HG02938 (cell line): Measurements from ENCODE around the gene SLC29A1.
"Not testable (repeated sequence)": the region's sequence is repeated elsewhere in the genome, so short reads cannot be mapped to it uniquely, and the experiment has no call there.

Source experiments
- ATAC-seq: cut with Tn5 transposase; IDR thresholded peaks from one replicate; pipeline ENCODE4 v1.9.1; 2021; ENCODE audit warnings: mild to moderate bottlenecking, moderate library complexity; ENCODE audit not compliant: unreplicated experiment

The SLC29A1 gene

DNA sequence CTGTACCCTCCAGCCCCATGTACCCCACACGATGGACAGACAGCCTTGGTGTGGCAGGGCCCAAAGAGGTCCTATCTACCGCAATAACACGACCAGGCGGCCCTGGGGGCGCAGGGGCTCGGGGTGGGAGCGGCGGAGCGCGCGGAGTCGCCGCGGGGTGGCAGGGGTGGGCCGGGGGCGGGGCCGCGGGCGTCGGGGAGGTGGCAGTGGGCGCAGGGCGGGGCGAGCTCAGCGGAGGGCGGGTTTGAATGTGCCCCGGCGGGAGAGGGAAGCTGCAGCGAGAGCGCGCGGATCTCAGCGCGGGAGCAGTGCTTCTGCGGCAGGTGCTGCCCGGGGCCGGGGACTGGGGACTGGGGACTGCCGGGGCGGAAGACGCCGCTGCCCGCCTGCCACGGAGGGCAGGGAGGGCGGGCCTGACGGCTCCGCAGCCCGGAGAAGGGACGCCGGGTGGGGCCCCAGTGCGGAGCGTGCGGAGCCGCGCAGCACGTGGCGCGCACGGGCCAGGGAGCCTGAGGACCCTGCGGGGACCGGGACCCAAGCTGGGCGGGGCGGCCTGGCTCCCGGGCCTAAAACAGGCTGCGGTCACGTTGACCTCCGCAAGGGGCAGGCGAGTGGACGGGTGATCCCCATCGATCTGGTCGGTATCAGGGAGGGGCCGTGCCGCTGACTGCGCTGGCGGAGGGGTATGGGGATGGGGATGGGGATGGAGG is at the start of gene SLC29A1:
Gene SLC29A1 (plus strand): TSS at position 277 of the 710 bp plus-strand sequence. CDS start 3,719 bp downstream, outside the sequence.
- ATAC-seq = peak; percentile 32

DNA sequence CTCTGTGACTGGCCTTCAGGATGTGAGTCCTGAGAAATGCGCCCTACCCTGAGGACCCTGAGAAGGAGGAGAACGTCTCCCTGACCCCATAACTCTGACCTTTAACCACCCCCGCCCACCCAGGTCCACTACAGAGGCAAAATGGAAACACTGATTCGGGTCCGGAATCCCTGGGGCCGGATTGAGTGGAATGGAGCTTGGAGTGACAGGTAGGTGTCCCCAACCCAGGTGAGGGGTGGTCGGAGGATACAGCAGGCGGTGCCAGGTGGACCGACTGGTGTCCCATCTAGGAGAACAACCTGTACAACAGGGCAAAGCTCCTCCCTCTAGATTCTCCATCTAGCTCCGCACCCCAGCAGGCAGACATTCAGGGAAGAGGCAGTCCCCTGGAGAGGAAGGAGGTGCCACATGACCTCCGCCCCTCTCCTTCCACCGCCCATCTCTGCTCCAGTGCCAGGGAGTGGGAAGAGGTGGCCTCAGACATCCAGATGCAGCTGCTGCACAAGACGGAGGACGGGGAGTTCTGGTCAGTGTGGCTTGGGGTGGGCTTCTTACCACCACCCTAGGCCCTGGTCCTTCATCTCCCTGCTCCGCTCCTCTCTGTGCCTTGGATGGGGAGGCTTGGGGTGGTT is 47.1 kb upstream of the SLC29A1 start:
- ATAC-seq = no peak

DNA sequence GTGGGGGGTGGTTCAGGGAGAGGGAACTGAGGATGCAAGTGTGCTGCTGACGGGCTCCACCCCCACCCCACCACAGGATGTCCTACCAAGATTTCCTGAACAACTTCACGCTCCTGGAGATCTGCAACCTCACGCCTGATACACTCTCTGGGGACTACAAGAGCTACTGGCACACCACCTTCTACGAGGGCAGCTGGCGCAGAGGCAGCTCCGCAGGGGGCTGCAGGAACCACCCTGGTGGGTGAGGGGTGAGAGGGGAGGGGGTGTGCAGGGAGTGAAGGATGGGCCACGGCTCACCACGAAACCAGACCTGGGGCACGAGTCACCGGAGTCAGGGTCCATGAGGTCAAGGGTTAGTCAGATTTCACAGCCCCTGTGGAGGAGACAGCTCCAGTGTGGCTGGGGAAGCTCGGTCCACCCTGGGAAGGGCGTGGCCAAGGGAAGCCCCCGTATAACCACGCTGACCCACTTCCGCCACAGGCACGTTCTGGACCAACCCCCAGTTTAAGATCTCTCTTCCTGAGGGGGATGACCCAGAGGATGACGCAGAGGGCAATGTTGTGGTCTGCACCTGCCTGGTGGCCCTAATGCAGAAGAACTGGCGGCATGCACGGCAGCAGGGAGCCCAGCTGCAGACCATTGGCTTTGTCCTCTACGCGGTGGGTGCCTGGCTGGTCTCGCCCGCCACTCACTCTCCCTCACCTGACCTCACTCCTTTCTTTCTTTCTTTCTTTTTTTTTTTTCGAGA is 46.5 kb upstream of the SLC29A1 start:
- ATAC-seq = no peak

DNA sequence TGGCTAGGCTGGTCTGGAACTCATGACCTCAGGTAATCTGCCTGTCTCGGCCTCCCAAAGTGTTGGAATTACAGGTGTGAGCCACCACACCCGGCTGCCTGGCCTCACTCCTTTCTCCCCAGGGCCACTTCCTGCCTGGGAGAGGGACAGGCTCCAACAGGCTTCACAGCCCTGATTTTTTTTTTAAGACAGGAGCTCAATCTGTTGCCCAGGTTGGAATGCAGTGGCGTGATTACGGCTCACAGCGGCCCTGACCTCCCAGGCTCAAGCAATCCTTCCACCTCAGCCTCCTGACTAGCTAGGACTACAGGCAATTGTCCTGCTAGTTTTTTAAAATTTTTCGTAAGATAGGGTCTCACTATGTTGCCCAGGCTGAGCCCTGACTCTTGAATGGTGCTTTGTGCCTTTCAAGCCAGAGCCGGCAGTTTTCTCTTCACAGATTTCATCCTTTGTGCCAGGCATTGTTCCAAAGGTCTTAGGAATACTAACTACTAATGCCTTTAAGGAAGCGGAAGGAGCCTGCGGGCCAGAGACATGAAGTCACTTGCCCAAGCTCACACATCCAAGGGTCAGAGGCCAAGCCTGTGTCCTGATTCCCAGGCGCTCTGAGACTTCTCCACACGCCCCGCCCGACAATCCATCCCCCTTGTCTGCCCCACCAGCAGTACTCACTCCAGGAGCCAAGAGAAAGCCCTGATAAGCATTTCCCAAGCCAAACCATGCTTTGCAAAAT is 45.5 kb upstream of the SLC29A1 start:
- no peak for ATAC-seq

DNA sequence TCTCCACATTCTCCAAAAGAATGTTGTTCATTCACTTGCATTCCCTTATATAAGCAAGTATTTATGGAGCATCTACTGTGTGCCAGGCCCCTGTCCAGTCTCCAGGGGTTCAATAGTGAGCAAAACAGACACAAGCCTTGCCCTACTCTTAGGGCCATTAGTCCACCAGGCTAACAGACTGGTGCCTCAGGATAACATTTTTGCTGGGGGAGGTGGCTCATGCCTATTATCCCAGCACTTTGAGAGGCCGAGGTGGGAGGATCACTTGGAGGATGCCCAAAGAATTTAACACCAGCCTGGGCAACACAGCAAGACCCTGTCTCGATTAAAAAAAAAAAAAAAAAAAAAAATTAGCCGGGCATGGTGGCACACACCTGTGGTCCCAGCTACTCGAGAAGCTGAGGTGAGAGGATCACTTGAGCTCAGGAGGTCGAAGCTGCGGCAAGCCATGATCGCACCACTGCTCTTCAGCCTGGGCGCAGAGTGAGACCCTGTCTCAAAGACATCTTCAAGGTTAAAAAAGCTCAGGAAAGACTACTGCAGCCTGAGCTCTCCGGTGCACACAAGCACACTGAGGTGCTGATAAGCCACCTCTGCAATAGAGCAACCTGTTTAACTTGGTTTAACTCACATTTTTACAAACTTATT is 44.8 kb upstream of the SLC29A1 start:
- no peak for ATAC-seq

DNA sequence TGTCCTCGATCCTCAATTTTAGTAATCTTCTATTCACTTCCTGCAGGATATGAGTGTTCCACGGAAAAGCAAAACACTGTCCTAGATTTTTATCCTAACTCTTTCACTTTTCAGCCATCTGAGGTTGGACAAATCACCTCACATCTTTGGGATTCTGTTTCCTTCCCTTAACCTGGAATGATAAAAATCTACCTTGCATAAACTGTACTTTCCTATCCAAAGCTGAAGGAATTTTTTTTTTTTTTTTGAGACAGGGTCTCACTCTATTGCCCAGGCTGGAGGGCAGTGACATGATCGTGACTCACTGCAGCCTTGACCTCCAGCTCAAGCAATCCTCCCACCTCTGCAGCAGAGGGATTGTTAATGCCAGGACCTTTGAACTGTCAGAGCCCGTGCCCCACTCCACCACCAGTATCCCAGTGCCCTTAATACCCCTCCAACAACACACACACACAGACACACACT is 44.3 kb upstream of the SLC29A1 start:
- no peak for ATAC-seq

DNA sequence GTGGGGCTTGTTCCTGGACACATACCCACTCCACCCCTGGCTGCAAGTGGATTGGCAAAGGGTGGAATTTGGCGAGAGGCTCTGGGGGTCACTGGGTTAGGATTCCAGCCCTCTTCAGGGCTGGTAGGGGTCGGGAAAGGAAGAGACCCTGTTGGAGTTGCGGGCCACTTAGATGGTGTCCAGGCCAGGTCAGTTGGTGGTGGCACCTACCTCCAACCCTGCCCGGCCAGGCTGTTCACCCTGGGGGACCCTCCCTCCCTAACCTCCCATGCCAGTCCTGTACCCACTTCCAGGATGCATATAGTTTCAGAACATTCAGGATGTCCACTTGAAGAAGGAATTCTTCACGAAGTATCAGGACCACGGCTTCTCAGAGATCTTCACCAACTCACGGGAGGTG is 43.7 kb upstream of the SLC29A1 start:
- no peak for ATAC-seq

DNA sequence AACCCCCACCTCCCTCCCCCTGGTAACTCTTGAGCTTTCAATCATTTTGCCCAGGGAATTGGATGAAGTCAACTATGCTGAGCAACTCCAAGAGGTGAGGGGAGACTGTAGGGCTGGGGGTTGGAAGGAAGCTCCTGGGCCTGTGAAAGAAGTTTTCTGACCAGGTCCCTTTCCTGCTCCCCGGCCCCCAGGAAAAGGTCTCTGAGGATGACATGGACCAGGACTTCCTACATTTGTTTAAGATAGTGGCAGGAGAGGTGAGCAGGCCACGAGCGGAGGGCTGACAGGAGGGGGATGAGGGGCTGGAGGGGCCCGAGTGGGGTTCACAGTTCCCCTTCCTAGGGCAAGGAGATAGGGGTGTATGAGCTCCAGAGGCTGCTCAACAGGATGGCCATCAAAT is 43.0 kb upstream of the SLC29A1 start:
- no peak for ATAC-seq

DNA sequence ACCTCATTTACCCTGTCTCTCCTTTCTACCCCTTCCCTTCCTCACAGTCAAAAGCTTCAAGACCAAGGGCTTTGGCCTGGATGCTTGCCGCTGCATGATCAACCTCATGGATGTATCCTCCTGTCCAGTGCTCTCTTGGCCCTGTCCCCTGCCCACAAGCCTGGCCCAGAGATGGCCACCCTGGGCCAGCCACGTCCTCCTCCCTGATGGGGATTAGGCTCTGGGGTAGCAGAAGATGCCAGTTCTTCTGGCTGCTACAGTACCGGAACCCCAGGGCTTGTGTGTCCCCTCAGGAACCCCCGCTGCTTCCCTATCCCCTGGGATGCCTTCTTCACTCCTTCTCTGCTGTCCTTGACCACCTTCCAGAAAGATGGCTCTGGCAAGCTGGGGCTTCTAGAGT is 42.5 kb upstream of the SLC29A1 start:
- ATAC-seq = no peak

DNA sequence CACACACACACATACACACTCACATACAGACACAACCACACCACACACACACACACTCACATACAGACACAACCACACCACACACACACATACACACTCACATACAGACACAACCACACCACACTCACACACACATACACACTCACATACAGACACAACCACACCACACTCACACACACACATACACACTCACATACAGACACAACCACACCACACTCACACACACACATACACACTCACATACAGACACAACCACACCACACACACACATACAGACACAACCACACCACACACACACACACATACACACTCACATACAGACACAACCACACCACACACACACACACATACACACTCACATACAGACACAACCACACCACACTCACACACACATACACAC is 41.6 kb upstream of the SLC29A1 start:
- not testable (repeated sequence) for ATAC-seq

DNA sequence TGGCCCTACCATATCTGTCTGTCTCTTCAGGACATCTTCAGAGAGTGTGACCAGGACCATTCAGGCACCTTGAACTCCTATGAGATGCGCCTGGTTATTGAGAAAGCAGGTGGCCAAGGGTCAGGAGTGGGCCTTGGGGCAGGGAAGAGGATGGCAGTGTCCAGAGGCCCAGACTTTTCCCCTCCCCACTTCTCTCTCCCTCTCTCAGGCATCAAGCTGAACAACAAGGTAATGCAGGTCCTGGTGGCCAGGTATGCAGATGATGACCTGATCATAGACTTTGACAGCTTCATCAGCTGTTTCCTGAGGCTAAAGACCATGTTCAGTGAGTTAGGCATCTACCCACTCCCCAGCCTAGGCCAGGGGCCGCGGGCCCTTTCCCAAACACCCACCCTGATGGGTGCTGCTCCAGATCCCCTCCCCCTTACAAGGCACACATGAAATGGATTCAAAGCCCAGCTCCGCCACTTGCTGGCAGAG is 40.4 kb upstream of the SLC29A1 start:
- no peak for ATAC-seq

DNA sequence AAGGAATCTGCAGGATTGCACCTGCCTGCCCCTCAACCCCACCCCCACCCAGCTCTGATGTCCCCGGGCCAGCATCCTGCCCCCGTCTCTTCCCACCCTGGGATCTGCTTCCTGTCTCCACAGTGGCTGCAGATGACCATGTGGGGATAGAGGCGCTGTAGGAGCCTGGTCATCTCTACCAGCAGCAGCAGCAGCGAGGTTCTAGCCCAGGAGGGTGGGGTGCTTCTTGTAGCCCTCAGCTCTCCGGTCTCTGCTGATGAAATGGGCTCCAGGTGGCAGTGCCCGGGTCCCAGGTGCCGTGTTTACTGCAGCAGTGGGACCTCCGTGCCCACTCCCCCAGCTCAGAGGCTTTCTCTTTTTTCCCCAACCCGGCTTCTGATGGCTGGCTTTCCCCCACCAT is 39.6 kb upstream of the SLC29A1 start:
- no peak for ATAC-seq

DNA sequence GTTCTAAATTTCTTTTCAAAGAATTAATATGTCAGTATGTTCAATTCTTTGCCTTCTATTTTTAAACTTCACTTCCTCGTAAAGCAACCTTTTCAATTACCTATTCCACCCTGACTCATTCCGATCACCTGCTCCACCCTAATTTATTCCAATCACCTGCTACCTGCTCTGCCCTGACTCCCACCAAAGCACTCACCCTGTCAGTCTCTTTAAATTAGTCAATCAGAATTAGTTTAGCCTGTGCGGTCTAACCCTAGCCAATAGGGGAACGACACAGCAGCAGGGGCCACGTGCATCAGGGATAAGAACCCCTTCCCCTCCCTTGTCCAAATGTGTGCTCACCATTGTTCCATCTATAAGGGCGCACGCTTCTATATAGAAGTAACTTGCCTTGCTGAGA is 38.0 kb upstream of the SLC29A1 start:
- ATAC-seq = not testable (repeated sequence)

DNA sequence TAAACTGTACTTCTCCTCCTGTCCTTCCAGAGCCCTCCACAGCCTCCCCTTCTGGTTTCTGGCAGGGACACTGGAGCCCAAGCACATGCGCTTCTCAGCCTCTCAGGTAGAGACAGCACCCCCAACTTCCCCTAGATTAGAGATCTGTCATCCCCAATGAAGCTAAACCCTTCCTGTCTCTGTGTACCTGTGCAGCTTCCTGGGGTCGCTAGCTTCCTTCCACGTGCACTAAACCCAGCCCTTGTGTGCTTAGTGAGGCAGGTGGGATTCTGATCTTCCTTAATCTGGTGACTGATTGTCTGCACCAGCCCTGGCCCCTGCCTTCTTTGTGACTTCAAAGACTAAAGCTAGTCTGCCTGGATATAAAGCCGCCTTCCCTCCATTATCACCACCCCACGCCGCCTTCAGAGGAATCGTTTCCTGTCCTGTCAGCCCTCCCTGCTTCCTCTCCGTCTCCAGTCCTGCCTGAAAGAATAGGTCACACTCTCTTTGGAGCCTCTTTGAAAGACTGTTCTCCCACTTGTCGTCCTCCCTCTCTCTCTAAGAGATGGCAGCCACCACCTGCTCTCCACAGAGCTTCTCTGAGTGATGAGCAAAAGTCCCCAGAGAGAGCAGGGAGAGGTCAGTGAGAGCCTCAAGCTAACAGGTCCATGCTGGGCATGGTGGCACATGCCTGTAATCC is 37.3 kb upstream of the SLC29A1 start:
- no peak for ATAC-seq

DNA sequence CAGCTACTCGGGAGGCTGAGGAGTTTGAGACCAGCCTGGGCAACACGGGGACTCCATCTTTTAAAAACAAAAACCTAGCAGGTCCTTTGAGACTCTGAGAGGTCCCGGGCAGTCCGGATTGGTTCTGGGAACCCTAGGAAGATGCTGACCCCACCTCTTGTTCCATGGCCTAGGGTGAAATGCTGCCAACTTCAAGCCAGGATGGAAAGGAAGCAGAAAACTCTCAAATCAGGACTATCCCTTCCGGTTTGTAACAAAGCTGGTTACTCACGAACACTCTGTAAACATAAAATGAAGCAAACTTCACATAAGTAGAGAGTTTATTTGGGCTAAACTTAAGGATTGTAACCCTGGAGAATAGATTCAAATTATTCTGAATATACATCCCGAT is 36.8 kb upstream of the SLC29A1 start:
- no peak for ATAC-seq

DNA sequence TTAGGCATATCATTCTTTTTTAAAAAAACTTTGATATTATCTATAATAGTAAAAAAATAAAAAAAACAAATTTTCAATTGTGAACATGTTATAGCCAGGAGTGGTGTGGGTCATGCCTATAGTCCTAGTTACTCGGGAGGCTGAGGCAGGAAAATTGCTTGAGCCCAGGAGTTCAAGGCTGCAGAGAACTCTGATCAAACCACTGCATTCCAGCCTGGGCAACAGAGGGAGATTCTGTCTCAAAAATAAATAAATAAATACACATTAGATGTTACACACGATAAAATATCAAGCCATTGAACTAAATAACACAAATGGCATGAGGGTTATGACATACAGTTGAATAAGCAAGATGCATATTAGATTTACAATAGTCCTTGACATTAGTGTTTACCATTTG is 34.6 kb upstream of the SLC29A1 start:
- ATAC-seq = no peak

DNA sequence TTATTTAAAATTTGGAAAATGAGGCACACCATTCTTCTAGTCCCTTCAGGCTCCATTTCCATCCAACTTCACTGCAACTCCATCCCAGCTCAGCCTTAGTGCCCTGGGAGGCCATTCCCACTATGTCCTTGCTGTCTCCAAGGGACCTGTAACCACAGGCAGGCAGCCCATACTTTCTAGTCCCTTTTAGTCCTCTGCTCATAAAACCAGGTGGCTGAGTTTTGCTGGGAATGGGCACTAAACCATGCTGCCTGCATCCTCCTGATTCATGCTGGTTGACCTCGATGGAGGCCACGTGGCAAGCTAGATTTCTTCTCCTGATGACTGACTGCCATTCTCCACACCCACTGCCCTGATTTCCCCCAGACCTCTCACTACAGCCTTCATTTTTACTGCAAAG is 34.1 kb upstream of the SLC29A1 start:
- ATAC-seq = no peak

DNA sequence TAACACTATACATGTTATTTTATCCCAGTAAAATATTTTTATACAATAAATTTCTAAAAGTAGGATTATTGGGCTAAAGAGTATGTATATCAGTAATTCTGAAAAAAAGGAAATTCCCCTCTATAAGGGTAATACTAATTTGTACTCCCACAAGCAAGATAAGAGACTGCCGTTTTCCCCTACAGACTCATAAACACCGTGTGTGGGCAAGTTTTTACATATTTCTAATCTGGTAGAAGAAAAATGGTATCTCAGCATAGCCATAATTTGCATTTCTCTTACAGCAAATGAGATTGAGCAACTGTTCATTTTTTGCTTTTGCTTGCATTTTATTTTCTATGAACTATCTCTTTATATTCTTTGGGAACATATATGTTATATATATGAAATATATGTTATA is 32.7 kb upstream of the SLC29A1 start:
- no peak for ATAC-seq

DNA sequence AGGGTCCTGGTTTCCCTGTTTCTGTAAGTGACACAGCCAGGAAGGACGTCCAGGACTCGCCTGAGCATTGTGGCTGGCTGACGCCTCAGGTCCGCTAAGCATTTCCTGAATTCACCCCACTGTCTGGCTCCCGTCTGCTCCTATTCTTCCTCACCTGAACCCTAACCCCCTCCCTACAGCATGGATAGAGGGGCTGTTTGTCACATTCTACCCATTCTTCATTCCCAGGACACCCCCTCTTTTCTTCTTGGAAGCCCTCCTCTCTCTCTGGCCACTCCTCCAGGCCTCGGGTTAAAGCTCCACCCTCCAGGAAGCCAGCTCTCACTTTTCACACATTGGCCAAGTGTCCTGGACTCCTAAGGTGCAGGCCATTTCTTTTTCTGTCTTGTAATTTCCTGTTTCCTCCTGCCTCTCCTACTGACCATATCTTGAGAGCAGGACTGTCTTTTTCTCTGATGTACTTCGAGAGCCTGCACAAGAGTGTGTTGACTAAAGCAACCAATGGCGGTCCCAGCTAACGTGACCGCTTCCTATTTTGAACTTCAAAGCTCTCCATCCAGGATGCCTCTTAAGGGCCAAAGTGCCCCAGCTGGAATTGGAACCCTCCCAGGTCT is 30.9 kb upstream of the SLC29A1 start:
- no peak for ATAC-seq
